IMR-90 (cell line): Measurements from ENCODE around the gene SPAG16. TPM values are rescaled to one million over a fixed set of nuclear protein-coding genes. Genes with fewer than 3 reads are reported as not detected.

Experiments used
- ATAC-seq: fragments of 200-7000 bp; cut with Tn5 transposase; 2 replicates; pipeline ENCODE4 v1.9.1; 2020; ENCODE audit warnings: low read depth, mild to moderate bottlenecking, moderate library complexity
- BruUV-seq: library from RNA; stranded (reverse); fragments of 400-500 nt; replicated peaks from 2 replicates; lab custom pipeline; 2021; lab: Mats Ljungman, UMichigan
- CTCF ChIA-PET: fragments of 300-600 bp; formaldehyde crosslinking; extraction: SDS; loops from one replicate; lab custom pipeline; 2021; ENCODE audit warnings: antibody characterized with exemption; lab: Yijun Ruan, JAX
- POLR2A ChIA-PET: fragments of 300-600 bp; sonication (Branson Sonifier 250); formaldehyde crosslinking; loops from one replicate; lab custom pipeline; 2022; ENCODE audit warnings: antibody characterized with exemption; ENCODE audit not compliant: unreplicated experiment; lab: Charles Lee
- DNase-seq: peaks from one replicate; pipeline ENCODE4 v3.0.0; 2013
- H2AFZ ChIP-seq: replicated peaks from 2 replicates; pipeline ENCODE3; 2013; ENCODE audit warnings: low read length, mild to moderate bottlenecking; ENCODE audit not compliant: poor library complexity
- H2AK5ac ChIP-seq: 2 replicates; pipeline ENCODE4 v1.6.1; 2013; ENCODE audit warnings: low read depth, low read length, inconsistent platforms
- H2AK9ac ChIP-seq: replicated peaks from 2 replicates; pipeline ENCODE3; 2013; ENCODE audit warnings: mild to moderate bottlenecking, low read depth, low read length, moderate library complexity; ENCODE audit not compliant: poor library complexity
- H2BK120ac ChIP-seq: 2 replicates; pipeline ENCODE4 v1.6.1; 2013; ENCODE audit warnings: low read depth, low read length, inconsistent platforms
- H2BK15ac ChIP-seq: 3 replicates; pipeline ENCODE4 v1.6.1; 2013; ENCODE audit warnings: low read depth, low read length, inconsistent platforms
- H2BK20ac ChIP-seq: 2 replicates; pipeline ENCODE4 v1.6.1; 2013; ENCODE audit warnings: low read depth, mild to moderate bottlenecking, inconsistent platforms, low read length, moderate library complexity
- H2BK5ac ChIP-seq: 2 replicates; pipeline ENCODE4 v1.6.1; 2013; ENCODE audit warnings: mild to moderate bottlenecking, low read depth, low read length, inconsistent platforms; ENCODE audit not compliant: poor library complexity, severe bottlenecking
- H3K14ac ChIP-seq: replicated peaks from 2 replicates; pipeline ENCODE4 v1.6.1; 2013; ENCODE audit warnings: low read depth, low read length, inconsistent platforms
- H3K18ac ChIP-seq: 2 replicates; pipeline ENCODE4 v1.6.1; 2013; ENCODE audit warnings: low read depth, low read length, control low read depth
- H3K23ac ChIP-seq: 2 replicates; pipeline ENCODE4 v1.6.1; 2013; ENCODE audit warnings: low read depth, low read length, inconsistent platforms
- H3K27ac ChIP-seq: 2 replicates; pipeline ENCODE4 v1.5.1; 2013; ENCODE audit warnings: mild to moderate bottlenecking, control low read depth, low read length; ENCODE audit not compliant: insufficient read depth
- H3K27me3 ChIP-seq: 2 replicates; pipeline ENCODE4 v1.6.1; 2013; ENCODE audit warnings: low read length; ENCODE audit not compliant: control insufficient read depth, insufficient read depth
- H3K36me3 ChIP-seq: 2 replicates; pipeline ENCODE4 v1.6.1; 2013; ENCODE audit warnings: low read length, mixed read lengths; ENCODE audit not compliant: control insufficient read depth, insufficient read depth
- H3K4ac ChIP-seq: 2 replicates; pipeline ENCODE4 v1.6.1; 2013; ENCODE audit warnings: low read depth, low read length, inconsistent platforms
- H3K4me1 ChIP-seq: 2 replicates; pipeline ENCODE4 v1.6.1; 2013; ENCODE audit warnings: low read length, mixed read lengths; ENCODE audit not compliant: control insufficient read depth, insufficient read depth
- H3K4me2 ChIP-seq: 2 replicates; pipeline ENCODE4 v1.6.1; 2013; ENCODE audit warnings: low read depth, mild to moderate bottlenecking, control low read depth, low read length, moderate library complexity
- H3K4me3 ChIP-seq: 2 replicates; pipeline ENCODE4 v1.5.1; 2013; ENCODE audit warnings: low read depth, mild to moderate bottlenecking, control low read depth, low read length, moderate library complexity; ENCODE audit not compliant: insufficient read depth
- H3K56ac ChIP-seq: 2 replicates; pipeline ENCODE4 v1.6.1; 2013; ENCODE audit warnings: low read length, inconsistent platforms; ENCODE audit not compliant: insufficient read depth; ENCODE audit errors: extremely low read depth
- H3K79me1 ChIP-seq, 2 experiments: 2 replicates each; pipeline ENCODE4 v1.6.1; 2013; ENCODE audit warnings: low read length in 2 of 2, inconsistent platforms in 1 of 2, low read depth in 1 of 2
- H3K9ac ChIP-seq: 2 replicates; pipeline ENCODE4 v1.6.1; 2013; ENCODE audit warnings: low read depth, low read length, control low read depth
- H3K9me1 ChIP-seq: 2 replicates; pipeline ENCODE4 v1.6.1; 2013; ENCODE audit warnings: low read length, inconsistent platforms; ENCODE audit not compliant: insufficient read depth
- H3K9me3 ChIP-seq: 2 replicates; pipeline ENCODE4 v1.6.1; 2013; ENCODE audit warnings: low read length; ENCODE audit not compliant: control insufficient read depth, insufficient read depth
- H4K20me1 ChIP-seq: 2 replicates; pipeline ENCODE4 v1.6.1; 2013; ENCODE audit warnings: low read length, inconsistent platforms; ENCODE audit not compliant: insufficient read depth
- H4K5ac ChIP-seq: 2 replicates; pipeline ENCODE4 v1.6.1; 2013; ENCODE audit warnings: mild to moderate bottlenecking, low read depth, low read length, control low read depth
- H4K8ac ChIP-seq, 2 experiments: 2 replicates each; pipeline ENCODE4 v1.6.1; 2013; ENCODE audit warnings: low read depth in 2 of 2, low read length in 2 of 2, control low read depth in 1 of 2, inconsistent platforms in 1 of 2
- H4K91ac ChIP-seq: 2 replicates; pipeline ENCODE4 v1.6.1; 2013; ENCODE audit warnings: low read depth, low read length, inconsistent platforms; ENCODE audit not compliant: insufficient read depth
- BHLHE40 ChIP-seq: fragments of 150-350 bp; IDR thresholded peaks from 2 replicates; pipeline ENCODE4 v1.6.1; 2016; ENCODE audit warnings: mild to moderate bottlenecking, low read depth, low read length
- CEBPB ChIP-seq: IDR thresholded peaks from 2 replicates; pipeline ENCODE4 v1.6.1; 2012; ENCODE audit warnings: low read depth, low read length, improper control_type of control experiment
- CHD1 ChIP-seq: IDR thresholded peaks from 2 replicates; pipeline ENCODE4 v1.6.1; 2012; ENCODE audit warnings: low read depth, low read length, improper control_type of control experiment
- CTCF ChIP-seq: conservative IDR thresholded peaks from 2 replicates; pipeline ENCODE4 v1.5.1; 2012; ENCODE audit warnings: mild to moderate bottlenecking, low read depth, low read length, improper control_type of control experiment
- FOS ChIP-seq: fragments of 150-350 bp; IDR thresholded peaks from 2 replicates; pipeline ENCODE4 v1.6.1; 2016; ENCODE audit warnings: low read depth, low read length
- MAFK ChIP-seq: IDR thresholded peaks from 2 replicates; pipeline ENCODE4 v1.6.1; 2012; ENCODE audit warnings: low read depth, low read length, improper control_type of control experiment
- MXI1 ChIP-seq: IDR thresholded peaks from 2 replicates; pipeline ENCODE4 v1.6.1; 2012; ENCODE audit warnings: low read depth, mild to moderate bottlenecking, low read length, moderate library complexity, borderline replicate concordance
- POLR2A ChIP-seq: IDR thresholded peaks from 2 replicates; pipeline ENCODE4 v1.6.1; 2012; ENCODE audit warnings: mild to moderate bottlenecking, low read depth, low read length
- RAD21 ChIP-seq: IDR thresholded peaks from 2 replicates; pipeline ENCODE4 v1.6.1; 2012; ENCODE audit warnings: low read length, improper control_type of control experiment
- RFX5 ChIP-seq: IDR thresholded peaks from 2 replicates; pipeline ENCODE4 v1.8.0; 2012; ENCODE audit warnings: low read depth, mild to moderate bottlenecking, low read length, moderate library complexity
- SMC3 ChIP-seq: fragments of 150-350 bp; IDR thresholded peaks from 2 replicates; pipeline ENCODE4 v1.6.1; 2016; ENCODE audit warnings: low read depth, mild to moderate bottlenecking, antibody characterized with exemption, low read length, moderate library complexity
- WGBS, 2 experiments: methylation state at CpG; one replicate each; pipeline versions ENCODE4 v1.1.5 to v1.1.7; 2013; ENCODE audit warnings: missing lambda C conversion rate in 2 of 2; ENCODE audit not compliant: insufficient read length in 1 of 2; ENCODE audit errors: extremely low coverage in 2 of 2; 5-methylcytosine and 5-hydroxymethylcytosine counted together
- dilution Hi-C: fragments of 300-500 bp; cut with HindIII; formaldehyde crosslinking; loops from one replicate; pipeline ENCODE4 v1.14.3; 2018; ENCODE audit warnings: low sequenced_read_pairs; ENCODE audit not compliant: unreplicated experiment
- in situ Hi-C: fragments of 300-500 bp; cut with MboI; formaldehyde crosslinking; loops from 3 replicates; pipeline ENCODE4 v1.14.3; 2019; ENCODE audit warnings: low sequenced_read_pairs, inconsistent platforms, mixed read lengths
- intact Hi-C: fragments of 100-400 bp; cut with micrococcal nuclease; formaldehyde crosslinking; loops from 2 replicates; pipeline ENCODE4 v1.10.0; 2022
- polyA plus RNA-seq, 3 experiments: library from polyadenylated mRNA; depleted of rRNA; stranded (reverse); fragments of >200 nt; gene quantifications; 2 replicates each; pipeline ENCODE4 v1.2.3, GENCODE V29; 2012; ENCODE audit warnings: low replicate concordance in 1 of 3
- total RNA-seq: library from RNA; depleted of rRNA; stranded (reverse); fragments of >200 nt; gene quantifications from 2 replicates; pipeline ENCODE4 v1.2.3, GENCODE V29; 2012
- TF ChIP-seq, protein P1 (sequence below): fragments of 150-350 bp; IDR thresholded peaks from 2 replicates; pipeline ENCODE4 v1.6.1; 2016; ENCODE audit warnings: low read depth, mild to moderate bottlenecking, low read length, moderate library complexity, borderline replicate concordance

SPAG16 gene
- total and polyA plus RNA-seq, 2 of the 4 experiments (the other 2 are of a cell fraction) = 7.3 to 13.5 TPM

DNA sequence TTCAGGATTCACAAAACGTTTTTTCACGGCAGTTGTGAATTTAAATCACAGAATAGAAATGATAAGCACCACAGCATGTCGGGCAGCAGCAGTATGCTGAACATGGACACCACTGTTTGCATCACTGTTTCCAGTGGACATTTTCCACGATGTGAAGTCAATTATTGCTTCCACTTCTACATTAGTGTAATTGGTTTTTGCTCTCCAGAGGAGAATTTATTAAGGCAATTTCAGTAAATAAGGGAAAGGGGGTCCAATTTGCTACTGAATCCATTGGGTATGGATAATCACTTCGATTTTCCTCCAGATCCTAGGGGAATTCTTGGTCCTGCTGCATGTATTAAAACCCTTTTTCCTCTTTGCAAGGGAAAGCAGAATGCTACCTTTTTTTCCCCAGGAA is 1096.4 kb downstream of the SPAG16 start:
- Histone ChIP-seq H2AK5ac (no peak overlapping the region), H2AK9ac (no peak overlapping the region), H3K9me3 (no peaks in the 10 kb centered on the region), H3K4me3 (no peak overlapping the region), H2BK15ac (no peak overlapping the region), H3K4me2 (no peak overlapping the region), H3K9me1 (no peaks in the 10 kb centered on the region), H4K91ac (no peak overlapping the region), H2BK20ac (no peak overlapping the region), H4K20me1 (no peaks in the 10 kb centered on the region), H2BK5ac (no peak overlapping the region), H3K27me3 (no peaks in the 10 kb centered on the region), H2BK120ac (no peak overlapping the region), H3K23ac (no peak overlapping the region), H3K18ac (no peak overlapping the region), H3K27ac (no peak overlapping the region), H4K8ac (no peak overlapping the region), H3K79me1 (no peaks in the 10 kb centered on the region), H3K9ac (no peak overlapping the region), H3K14ac (no peak overlapping the region), H2AFZ (no peak overlapping the region), H3K56ac (no peak overlapping the region), H3K4me1 (no peaks in the 10 kb centered on the region), H3K36me3 (no peaks in the 10 kb centered on the region), H3K4ac (no peak overlapping the region), H4K5ac (no peak overlapping the region)
- POLR2A ChIA-PET = no interaction called here
- intact Hi-C loops (no loop called here), in situ Hi-C loops (no loop called here), dilution Hi-C loops (no loop called here)
- BruUV-seq = no TSS peak
- no peak for TF ChIP-seq SMC3
- no peak for TF ChIP-seq RFX5
- TF ChIP-seq POLR2A = no peak
- no peak for TF ChIP-seq BHLHE40
- TF ChIP-seq RAD21 = no peak
- TF ChIP-seq FOS = no peak
- TF ChIP-seq MXI1 = no peak
- no peak for TF ChIP-seq CHD1
- TF ChIP-seq CTCF = no peak
- TF ChIP-seq CEBPB = no peak
- TF ChIP-seq MAFK = no peak
- TF ChIP-seq, protein P1, sequence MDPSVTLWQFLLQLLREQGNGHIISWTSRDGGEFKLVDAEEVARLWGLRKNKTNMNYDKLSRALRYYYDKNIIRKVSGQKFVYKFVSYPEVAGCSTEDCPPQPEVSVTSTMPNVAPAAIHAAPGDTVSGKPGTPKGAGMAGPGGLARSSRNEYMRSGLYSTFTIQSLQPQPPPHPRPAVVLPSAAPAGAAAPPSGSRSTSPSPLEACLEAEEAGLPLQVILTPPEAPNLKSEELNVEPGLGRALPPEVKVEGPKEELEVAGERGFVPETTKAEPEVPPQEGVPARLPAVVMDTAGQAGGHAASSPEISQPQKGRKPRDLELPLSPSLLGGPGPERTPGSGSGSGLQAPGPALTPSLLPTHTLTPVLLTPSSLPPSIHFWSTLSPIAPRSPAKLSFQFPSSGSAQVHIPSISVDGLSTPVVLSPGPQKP = no peak
- DNase-seq = no peak
- no CpG with 5 or more reads among the region's 5 CpGs for WGBS, 2 experiments
- no peak for ATAC-seq
- CTCF ChIA-PET = no interaction called here
